Right ventricle myocardium superior (tissue), 1 donor: ENCODE results near the gene NEK8. TPM values are rescaled to one million over a fixed set of nuclear protein-coding genes. Genes with fewer than 3 reads are reported as not detected.
"Not testable (repeated sequence)": the region's sequence is repeated elsewhere in the genome, so short reads cannot be mapped to it uniquely, and the experiment has no call there.

Source experiments
- ATAC-seq: fragments of 200-7000 bp; cut with Tn5 transposase; one replicate; pipeline ENCODE4 v1.9.1; 2020; ENCODE audit warnings: mild to moderate bottlenecking; ENCODE audit not compliant: poor library complexity
- DNase-seq: peaks from one replicate; pipeline ENCODE4 v3.0.0-alpha.2; 2020
- intact Hi-C: fragments of 100-400 bp; cut with DNase I; formaldehyde crosslinking; loops from one replicate; pipeline ENCODE4 v1.11.2; 2022
- total RNA-seq: library from RNA; stranded (reverse); fragmentation: NEBNext Ultra II Directional; extraction: Animal tissue kit (Norgen Biotek cat#: 25700); gene quantifications from one replicate; pipeline ENCODE4 v1.2.1, GENCODE V29; 2021
- donor health status: DM: no; HTN: yes; CAD: no; lungs with severe emphysema.

The NEK8 gene
- total RNA-seq, 1 donor from 2014 or later: 0.30 TPM

DNA sequence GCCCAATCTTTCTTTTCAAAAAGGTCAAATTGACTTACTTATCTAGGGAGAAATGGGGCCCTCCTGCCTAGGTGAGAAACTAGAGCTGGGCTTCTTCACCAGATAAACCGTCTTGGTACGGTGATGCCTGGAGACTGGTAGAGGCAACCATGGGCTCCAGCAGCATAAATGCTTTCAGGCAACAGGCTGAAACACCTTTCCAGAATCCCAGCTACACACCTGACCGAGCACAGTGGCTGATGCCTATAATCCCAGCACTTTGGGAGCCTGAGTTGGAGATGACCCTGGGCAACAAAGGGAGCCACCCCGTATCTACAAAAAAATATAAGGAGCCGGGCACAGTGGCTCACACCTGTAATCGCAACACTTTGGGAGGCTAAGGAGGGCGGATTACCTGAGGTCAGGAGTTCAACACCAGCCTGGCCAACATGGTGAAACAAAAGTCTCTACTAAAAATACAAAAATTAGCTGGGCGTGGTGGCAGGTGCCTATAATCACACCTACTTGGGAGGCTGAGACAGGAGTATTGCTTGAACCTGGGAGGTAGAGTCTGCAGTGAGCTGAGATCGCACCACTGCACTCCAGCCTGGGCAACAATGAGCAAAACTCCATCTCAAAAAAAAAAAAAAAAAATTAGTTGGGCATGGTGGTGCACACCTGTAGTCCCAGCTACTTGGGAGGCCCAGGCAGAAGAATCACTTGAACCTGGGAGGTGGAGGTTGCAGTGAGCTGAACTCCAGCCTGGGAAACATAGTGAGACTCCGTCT is 23.2 kb downstream of the NEK8 start:
- no peak for ATAC-seq
- intact Hi-C loops: no loop called here
- peak; percentile 0 for DNase-seq

GRCh38 chr17:28755486-28755885 is 26.9 kb downstream of the NEK8 start:
- no peak for DNase-seq
- ATAC-seq: no peak
- intact Hi-C loops: no loop called here

- no peak for ATAC-seq
- intact Hi-C loops: no loop called here
- DNase-seq: no peak
These were observed 27.6 kb downstream of the NEK8 start for GRCh38 chr17:28756049-28756804.

DNA sequence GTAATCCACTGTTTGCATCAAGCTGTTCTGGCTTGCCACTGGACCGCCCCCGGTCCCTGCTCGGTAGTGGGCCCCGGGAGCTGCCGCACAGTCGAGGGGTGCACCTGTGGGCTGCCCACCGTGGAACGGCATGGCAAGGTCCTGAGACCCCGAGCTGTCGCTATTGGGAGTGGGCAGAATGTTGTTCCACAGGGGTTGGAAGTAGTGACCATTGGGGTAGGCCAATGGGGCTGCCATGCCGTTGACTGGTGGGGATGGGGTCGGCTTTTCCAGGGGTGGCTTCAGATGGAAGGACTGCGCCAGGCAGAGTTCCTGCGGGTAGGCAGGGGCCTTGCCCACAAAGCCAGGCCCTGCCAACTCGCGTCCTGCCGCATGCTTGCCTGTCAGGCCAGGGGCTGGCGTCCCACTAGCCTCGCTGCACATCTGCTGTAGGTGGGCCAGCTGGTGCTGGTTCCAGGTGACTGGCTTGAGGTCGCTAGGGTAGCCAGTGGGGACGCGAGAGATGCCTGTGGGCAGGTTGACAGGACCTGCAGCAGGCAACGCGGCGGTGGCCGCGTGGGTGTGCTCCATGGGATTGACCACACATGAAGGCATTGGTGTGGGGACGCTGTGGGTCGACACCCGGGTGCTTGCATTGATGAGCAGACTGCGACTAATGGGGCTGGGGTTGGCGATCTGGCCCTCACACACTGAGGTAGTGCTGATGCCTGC is 30.0 kb downstream of the NEK8 start:
- ATAC-seq (no peak), DNase-seq (no peak)
- intact Hi-C loops: no loop called here

GRCh38 chr17:28759256-28759865 is 30.8 kb downstream of the NEK8 start:
- ATAC-seq: no peak
- DNase-seq: no peak
- intact Hi-C loops: no loop called here

- intact Hi-C loops: loop anchor here (5.0 to 10.0 kb wide), 2 partner anchors 54 to 156 kb away; no protein-coding TSS in a partner anchor
- ATAC-seq (peak; percentile 64), DNase-seq (peak; percentile 85)
These were observed 32.3 kb downstream of the NEK8 start for GRCh38 chr17:28760601-28761562.

GRCh38 chr17:28763137-28763799 is 34.7 kb downstream of the NEK8 start:
- ATAC-seq (no peak), DNase-seq (no peak)
- intact Hi-C loops: loop anchor here (5.0 to 10.0 kb wide), 2 partner anchors 52 to 154 kb away; no protein-coding TSS in a partner anchor

GRCh38 chr17:28763804-28764266 is 35.2 kb downstream of the NEK8 start:
- intact Hi-C loops: loop anchor here (5.0 to 10.0 kb wide), 2 partner anchors 51 to 153 kb away; no protein-coding TSS in a partner anchor
- ATAC-seq (peak; percentile 56), DNase-seq (no peak)

GRCh38 chr17:28765038-28765437 is 36.5 kb downstream of the NEK8 start:
- DNase-seq: no peak
- no peak for ATAC-seq
- intact Hi-C loops: loop anchor here (10.0 kb wide), 1 partner anchor 50 kb away; no protein-coding TSS in a partner anchor

GRCh38 chr17:28773736-28774135 is 45.1 kb downstream of the NEK8 start:
- no peak for ATAC-seq
- no peak for DNase-seq
- intact Hi-C loops: no loop called here

DNA sequence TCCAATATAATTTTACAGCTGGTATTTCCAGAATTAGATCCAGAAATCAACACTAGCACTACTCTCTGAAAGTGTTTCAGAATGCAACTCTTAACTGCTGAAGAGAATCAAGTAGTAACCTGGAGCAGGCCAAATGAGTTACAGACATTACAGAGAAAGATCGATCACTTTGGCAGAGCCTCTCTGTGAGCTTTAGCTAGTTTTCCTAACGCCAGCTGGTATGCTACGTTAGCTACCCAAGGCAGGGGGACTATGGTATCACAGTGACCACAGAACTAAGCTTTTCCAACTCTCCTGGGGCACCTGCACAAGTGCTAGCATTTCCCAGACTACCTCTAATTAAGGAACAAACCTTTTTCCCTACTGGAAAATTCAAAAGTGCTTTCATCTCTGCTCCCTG is 45.6 kb downstream of the NEK8 start:
- ATAC-seq: no peak
- intact Hi-C loops: no loop called here
- no peak for DNase-seq

GRCh38 chr17:28777178-28777577 is 48.6 kb downstream of the NEK8 start:
- ATAC-seq: no peak
- intact Hi-C loops: no loop called here
- DNase-seq: no peak

- DNase-seq, intact Hi-C loops, ATAC-seq: not testable (repeated sequence)
These were observed 51.0 kb downstream of the NEK8 start for GRCh38 chr17:28779601-28780000.

DNA sequence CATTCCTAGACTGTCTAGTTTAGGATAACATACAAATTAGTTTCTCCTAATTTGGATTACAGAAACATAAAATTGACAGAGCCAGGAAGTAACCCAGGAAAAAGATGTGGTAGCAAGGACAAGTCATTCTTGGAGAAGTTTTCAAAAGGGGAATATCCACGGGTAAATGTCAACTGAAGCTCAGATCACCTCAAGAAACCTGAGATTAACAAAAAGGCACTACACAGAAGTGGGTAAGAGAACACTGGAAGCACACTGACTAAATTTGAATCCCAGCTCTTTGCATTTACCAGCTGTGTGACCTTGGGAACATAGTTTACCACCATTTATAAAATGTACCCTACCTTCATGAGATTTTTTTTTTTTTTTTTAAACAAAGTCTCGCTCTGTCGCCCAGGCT is 54.6 kb downstream of the NEK8 start:
- intact Hi-C loops: no loop called here
- DNase-seq (no peak), ATAC-seq (no peak)

GRCh38 chr17:28788100-28788499 is 59.5 kb downstream of the NEK8 start:
- no peak for DNase-seq
- intact Hi-C loops: no loop called here
- no peak for ATAC-seq
